ENCODE data around the gene C1orf141.
"Not testable (repeated sequence)": the region's sequence is repeated elsewhere in the genome, so short reads cannot be mapped to it uniquely, and the experiment has no call there.

Gene C1orf141

GRCh38 chr1:67141832-67142231 lies 7.1 kb upstream of the C1orf141 start:
- not testable (repeated sequence) for DNase-seq

GRCh38 chr1:67140460-67140859 lies 5.7 kb upstream of the C1orf141 start:
- no peak for DNase-seq

GRCh38 chr1:67138813-67139499 lies 4.2 kb upstream of the C1orf141 start:
- no peak for DNase-seq

GRCh38 chr1:67137307-67137753 lies 2.6 kb upstream of the C1orf141 start:
- no peak for DNase-seq

GRCh38 chr1:67135354-67135753 lies 584 bp upstream of the C1orf141 start:
- DNase-seq: no peak

- DNase-seq: no peak
Measured at GRCh38 chr1:67133177-67133576, 1.6 kb downstream of the C1orf141 start.

- no peak for DNase-seq
Measured at GRCh38 chr1:67130673-67131072, 4.1 kb downstream of the C1orf141 start.

GRCh38 chr1:67126974-67127373 lies 7.8 kb downstream of the C1orf141 start:
- DNase-seq: no peak

- DNase-seq: no peak
Measured at GRCh38 chr1:67126111-67126746, 8.5 kb downstream of the C1orf141 start.

- DNase-seq: no peak
Measured at GRCh38 chr1:67124455-67124854, 10.3 kb downstream of the C1orf141 start.

GRCh38 chr1:67120855-67121619 lies 13.7 kb downstream of the C1orf141 start:
- DNase-seq: no peak

- DNase-seq: no peak
Measured at GRCh38 chr1:67118646-67119045, 16.1 kb downstream of the C1orf141 start.

- no peak for DNase-seq
Measured at GRCh38 chr1:67118191-67118590, 16.6 kb downstream of the C1orf141 start.

- DNase-seq: no peak
Measured at GRCh38 chr1:67114162-67114561, 20.6 kb downstream of the C1orf141 start.

GRCh38 chr1:67110352-67110751 lies 24.4 kb downstream of the C1orf141 start:
- no peak for DNase-seq

GRCh38 chr1:67105508-67105907 lies 29.3 kb downstream of the C1orf141 start:
- DNase-seq: no peak

GRCh38 chr1:67103548-67103947 lies 31.2 kb downstream of the C1orf141 start:
- DNase-seq: no peak

GRCh38 chr1:67100833-67101232 lies 33.9 kb downstream of the C1orf141 start:
- DNase-seq: no peak

- DNase-seq: no peak
Measured at GRCh38 chr1:67097305-67097704, 37.5 kb downstream of the C1orf141 start.

- DNase-seq: no peak
Measured at GRCh38 chr1:67094191-67094590, 40.6 kb downstream of the C1orf141 start.

GRCh38 chr1:67089685-67090208 lies 45.0 kb downstream of the C1orf141 start:
- DNase-seq: no peak

- DNase-seq: no peak
Measured at GRCh38 chr1:67088440-67088839, 46.3 kb downstream of the C1orf141 start.

- no peak for DNase-seq
Measured at GRCh38 chr1:67085326-67085725, 49.4 kb downstream of the C1orf141 start.
